ENCODE data around the gene RAB11FIP5. TPM values are rescaled to one million over a fixed set of nuclear protein-coding genes. Genes with fewer than 3 reads are reported as not detected.
"Not testable (repeated sequence)": the region's sequence is repeated elsewhere in the genome, so short reads cannot be mapped to it uniquely, and the experiment has no call there.

RAB11FIP5 gene
- total RNA-seq, 1 experiment from 2014 or later: 26.6 TPM

GRCh38 chr2:73100956-73101355, 11.8 kb downstream of the RAB11FIP5 start:
- TF ChIP-seq EZH2 (IDR thresholded peaks at IDR 0.05; ENCODE audit: low read length, unreplicated experiment) (no peak), EZH2phosphoT487 (IDR thresholded peaks at IDR 0.05; ENCODE audit: borderline replicate concordance, low read length) (no peak), CTCF (conservative IDR thresholded peaks at IDR 0.05; ENCODE audit: low read depth, low read length) (no peak)
- POLR2A ChIA-PET (ENCODE audit: unreplicated experiment): no interaction called here
- Histone ChIP-seq H3K4me2 (ENCODE audit: low read length) (no peak overlapping the region), H3K9me3 (ENCODE audit: low read length) (no peaks in the 10 kb centered on the region), H3K27ac (ENCODE audit: low read length) (no peak overlapping the region), H3K79me2 (ENCODE audit: low read length) (peaks cover 72% of the 10 kb centered on the region), H3K27me3 (ENCODE audit: low read length) (no peaks in the 10 kb centered on the region), H3K36me3 (ENCODE audit: low read depth, low read length) (no peaks in the 10 kb centered on the region), H4K20me1 (ENCODE audit: low read length) (peaks cover 4% of the 10 kb centered on the region; the same call in 1 of the 2 replicates), H3K4me3 (ENCODE audit: low read length) (no peak overlapping the region), H3K4me1 (ENCODE audit: insufficient read depth, low read length) (peaks cover 3% of the 10 kb centered on the region; the same call in 1 of the 2 replicates), H3K9ac (ENCODE audit: low read length) (no peak overlapping the region), H3K9me2 (replicated peaks; ENCODE audit: low read length) (no peaks in the 10 kb centered on the region), H2AFZ (ENCODE audit: low read length) (no peak overlapping the region), H3F3A (ENCODE audit: low read length, unreplicated experiment) (no peaks in the 10 kb centered on the region)
- intact Hi-C loops (cut with micrococcal nuclease): no loop called here
- BruUV-seq (replicated peaks): no TSS peak
- CTCF ChIA-PET: no interaction called here
- ATAC-seq (no peak), DNase-seq (no peak)

GRCh38 chr2:73099486-73099885, 13.3 kb downstream of the RAB11FIP5 start:
- no peak for ATAC-seq
- CTCF ChIA-PET: no interaction called here
- no peaks in the 10 kb centered on the region for H4K20me1 ChIP-seq (ENCODE audit: low read length)
- no peaks in the 10 kb centered on the region for H3K9me3 ChIP-seq (ENCODE audit: low read length)
- H3K27ac ChIP-seq (ENCODE audit: low read length): no peak overlapping the region
- H3K9ac ChIP-seq (ENCODE audit: low read length): no peak overlapping the region
- H3K36me3 ChIP-seq (ENCODE audit: low read depth, low read length): no peaks in the 10 kb centered on the region
- TF ChIP-seq EZH2phosphoT487 (IDR thresholded peaks at IDR 0.05; ENCODE audit: borderline replicate concordance, low read length) (no peak), CTCF (conservative IDR thresholded peaks at IDR 0.05; ENCODE audit: low read depth, low read length) (no peak), EZH2 (IDR thresholded peaks at IDR 0.05; ENCODE audit: low read length, unreplicated experiment) (no peak)
- DNase-seq: no peak
- no peaks in the 10 kb centered on the region for H3F3A ChIP-seq (ENCODE audit: low read length, unreplicated experiment)
- intact Hi-C loops (cut with micrococcal nuclease): no loop called here
- POLR2A ChIA-PET (ENCODE audit: unreplicated experiment): no interaction called here
- H3K4me3 ChIP-seq (ENCODE audit: low read length): no peak overlapping the region
- no peak overlapping the region for H3K4me2 ChIP-seq (ENCODE audit: low read length)
- H3K79me2 ChIP-seq (ENCODE audit: low read length): peaks cover 67% of the 10 kb centered on the region
- BruUV-seq (replicated peaks): no TSS peak
- peaks cover 3% of the 10 kb centered on the region; the same call in 1 of the 2 replicates for H3K4me1 ChIP-seq (ENCODE audit: insufficient read depth, low read length)
- H2AFZ ChIP-seq (ENCODE audit: low read length): no peak overlapping the region
- no peaks in the 10 kb centered on the region for H3K9me2 ChIP-seq (replicated peaks; ENCODE audit: low read length)
- H3K27me3 ChIP-seq (ENCODE audit: low read length): no peaks in the 10 kb centered on the region

GRCh38 chr2:73095910-73096309, 16.8 kb downstream of the RAB11FIP5 start:
- TF ChIP-seq CTCF (conservative IDR thresholded peaks at IDR 0.05; ENCODE audit: low read depth, low read length): no peak
- no peak for TF ChIP-seq EZH2phosphoT487 (IDR thresholded peaks at IDR 0.05; ENCODE audit: borderline replicate concordance, low read length)
- Histone ChIP-seq H3K4me2 (ENCODE audit: low read length) (no peak overlapping the region), H3K4me1 (ENCODE audit: insufficient read depth, low read length) (no peaks in the 10 kb centered on the region), H3K4me3 (ENCODE audit: low read length) (no peak overlapping the region), H3K9me2 (replicated peaks; ENCODE audit: low read length) (no peaks in the 10 kb centered on the region), H3K27me3 (ENCODE audit: low read length) (no peaks in the 10 kb centered on the region), H3F3A (ENCODE audit: low read length, unreplicated experiment) (no peaks in the 10 kb centered on the region), H3K9me3 (ENCODE audit: low read length) (no peaks in the 10 kb centered on the region), H3K9ac (ENCODE audit: low read length) (no peak overlapping the region), H3K79me2 (ENCODE audit: low read length) (peaks cover 54% of the 10 kb centered on the region), H4K20me1 (ENCODE audit: low read length) (no peaks in the 10 kb centered on the region), H3K27ac (ENCODE audit: low read length) (no peak overlapping the region), H3K36me3 (ENCODE audit: low read depth, low read length) (no peaks in the 10 kb centered on the region), H2AFZ (ENCODE audit: low read length) (no peak overlapping the region)
- ATAC-seq: no peak
- POLR2A ChIA-PET (ENCODE audit: unreplicated experiment): no interaction called here
- DNase-seq: no peak
- no TSS peak for BruUV-seq (replicated peaks)
- intact Hi-C loops (cut with micrococcal nuclease): no loop called here
- CTCF ChIA-PET: no interaction called here

- H3K79me2 ChIP-seq (ENCODE audit: low read length): peaks cover 58% of the 10 kb centered on the region
- H3K27me3 ChIP-seq (ENCODE audit: low read length); H3F3A ChIP-seq (ENCODE audit: low read length, unreplicated experiment); H4K20me1 ChIP-seq (ENCODE audit: low read length); POLR2A ChIA-PET (ENCODE audit: unreplicated experiment); H3K4me2 ChIP-seq (ENCODE audit: low read length); H2AFZ ChIP-seq (ENCODE audit: low read length); ATAC-seq; intact Hi-C loops (cut with micrococcal nuclease); H3K9me3 ChIP-seq (ENCODE audit: low read length); BruUV-seq (replicated peaks); DNase-seq; H3K36me3 ChIP-seq (ENCODE audit: low read depth, low read length); H3K9me2 ChIP-seq (replicated peaks; ENCODE audit: low read length); H3K4me3 ChIP-seq (ENCODE audit: low read length); H3K27ac ChIP-seq (ENCODE audit: low read length); H3K9ac ChIP-seq (ENCODE audit: low read length); CTCF ChIA-PET: not testable (repeated sequence)
- peaks cover 15% of the 10 kb centered on the region for H3K4me1 ChIP-seq (ENCODE audit: insufficient read depth, low read length)
Measured at GRCh38 chr2:73093601-73094218, 19.0 kb downstream of the RAB11FIP5 start.

Measured in PC-3 (cell line).